ENCODE data around the gene CD151.

The CD151 gene

GRCh38 chr11:855796-856195 is 23.0 kb downstream of the CD151 start:
- DNase-seq (ENCODE audit: low read depth in 2 of 2, low spot score in 1 of 2) = no peak

- no peak for DNase-seq (ENCODE audit: low read depth in 2 of 2, low spot score in 1 of 2)
These were observed 23.6 kb downstream of the CD151 start for GRCh38 chr11:856397-856796.

GRCh38 chr11:858053-858761 is 25.5 kb downstream of the CD151 start:
- no peak for DNase-seq (ENCODE audit: low read depth in 2 of 2, low spot score in 1 of 2)

- DNase-seq (ENCODE audit: low read depth in 2 of 2, low spot score in 1 of 2) = no peak
These were observed 26.1 kb downstream of the CD151 start for GRCh38 chr11:858762-859339.

- DNase-seq (ENCODE audit: low read depth in 2 of 2, low spot score in 1 of 2) = no peak
These were observed 26.8 kb downstream of the CD151 start for GRCh38 chr11:859394-860131.

GRCh38 chr11:860234-861104 is 27.7 kb downstream of the CD151 start:
- no peak for DNase-seq (ENCODE audit: low read depth in 2 of 2, low spot score in 1 of 2)

GRCh38 chr11:861105-861479 is 28.3 kb downstream of the CD151 start:
- no peak for DNase-seq (ENCODE audit: low read depth in 2 of 2, low spot score in 1 of 2)

- DNase-seq (ENCODE audit: low read depth in 2 of 2, low spot score in 1 of 2) = no peak
These were observed 29.4 kb downstream of the CD151 start for GRCh38 chr11:862081-862661.

- DNase-seq (ENCODE audit: low read depth in 2 of 2, low spot score in 1 of 2) = no peak
These were observed 29.9 kb downstream of the CD151 start for GRCh38 chr11:862696-863022.

GRCh38 chr11:863023-863909 is 30.5 kb downstream of the CD151 start:
- no peak for DNase-seq (ENCODE audit: low read depth in 2 of 2, low spot score in 1 of 2)

- DNase-seq (ENCODE audit: low read depth in 2 of 2, low spot score in 1 of 2) = no peak
These were observed 31.4 kb downstream of the CD151 start for GRCh38 chr11:863910-864827.

- no peak for DNase-seq (ENCODE audit: low read depth in 2 of 2, low spot score in 1 of 2)
These were observed 32.1 kb downstream of the CD151 start for GRCh38 chr11:864898-865297.

- no peak for DNase-seq (ENCODE audit: low read depth in 2 of 2, low spot score in 1 of 2)
These were observed 33.0 kb downstream of the CD151 start for GRCh38 chr11:865462-866430.

- no peak for DNase-seq (ENCODE audit: low read depth in 2 of 2, low spot score in 1 of 2)
These were observed 33.7 kb downstream of the CD151 start for GRCh38 chr11:866481-866880.

GRCh38 chr11:867856-868358 is 35.2 kb downstream of the CD151 start:
- no peak for DNase-seq (ENCODE audit: low read depth in 2 of 2, low spot score in 1 of 2)

GRCh38 chr11:868394-868793 is 35.6 kb downstream of the CD151 start:
- no peak for DNase-seq (ENCODE audit: low read depth in 2 of 2, low spot score in 1 of 2)

- DNase-seq (ENCODE audit: low read depth in 2 of 2, low spot score in 1 of 2) = no peak
These were observed 36.0 kb downstream of the CD151 start for GRCh38 chr11:868802-869201.
